AG04449 (cell line): Measurements from ENCODE around the gene BMF.

ENCODE experiments used
- CTCF ChIA-PET: fragments of 350-600 bp; formaldehyde crosslinking; extraction: SDS; loops from one replicate; lab custom pipeline; 2021; ENCODE audit warnings: antibody characterized with exemption; lab: Yijun Ruan, JAX
- POLR2A ChIA-PET: fragments of 400-600, 350-600 bp; formaldehyde crosslinking; extraction: SDS; loops from one replicate; lab custom pipeline; 2020; ENCODE audit warnings: antibody characterized with exemption, inconsistent platforms; lab: Yijun Ruan, JAX
- DNase-seq: peaks from one replicate; pipeline ENCODE4 v3.0.0-alpha.2; 2010; ENCODE audit warnings: low read depth, low spot score
- H3K4me3 ChIP-seq: 2 replicates; pipeline ENCODE4 v1.5.1; 2011; ENCODE audit warnings: low read depth, mild to moderate bottlenecking, control low read depth, low read length
- CTCF ChIP-seq: IDR thresholded peaks from one replicate; pipeline ENCODE4 v1.5.1; 2011; ENCODE audit warnings: mild to moderate bottlenecking, moderate library complexity, low read length, control low read depth, inconsistent platforms; ENCODE audit not compliant: insufficient read depth; ENCODE audit errors: missing control alignments

The BMF gene

GRCh38 chr15:40072216-40072990, 36.3 kb downstream of the BMF start:
- POLR2A ChIA-PET: no interaction called here
- no peak for DNase-seq

GRCh38 chr15:40070608-40071218, 38.0 kb downstream of the BMF start:
- DNase-seq: no peak
- ChIA-PET CTCF (interaction anchor here (0.8 to 1.5 kb wide), 4 partner anchors 9 to 34 kb away, joined by 3 read pairs; no protein-coding TSS in a partner anchor), POLR2A (no interaction called here)
- no peak for TF ChIP-seq CTCF
- no peak overlapping the region for H3K4me3 ChIP-seq

More at GRCh38 chr15:40072216-40072990, 36.3 kb downstream of the BMF start:
- TF ChIP-seq CTCF: no peak
- H3K4me3 ChIP-seq: no peak overlapping the region
- CTCF ChIA-PET: interaction anchor here (1.1 to 1.8 kb wide), 3 partner anchors 31 to 37 kb away, joined by 3 to 6 read pairs (median 4); partner anchors contain the start of gene BMF

GRCh38 chr15:40070166-40070557, 38.5 kb downstream of the BMF start:
- H3K4me3 ChIP-seq: no peak overlapping the region
- no peak for TF ChIP-seq CTCF
- POLR2A ChIA-PET: no interaction called here
- no peak for DNase-seq
- CTCF ChIA-PET: interaction anchor here (0.8 to 1.5 kb wide), 4 partner anchors 9 to 35 kb away, joined by 3 read pairs; no protein-coding TSS in a partner anchor

- no peak overlapping the region for H3K4me3 ChIP-seq
- DNase-seq: no peak
- no peak for TF ChIP-seq CTCF
- CTCF ChIA-PET: interaction anchor here (1.0 to 1.5 kb wide), 3 partner anchors 8 to 35 kb away, joined by 3 read pairs; no protein-coding TSS in a partner anchor
- POLR2A ChIA-PET: no interaction called here
These were observed 39.2 kb downstream of the BMF start for GRCh38 chr15:40069178-40070165.

GRCh38 chr15:40067921-40068624, 40.6 kb downstream of the BMF start:
- no peak for TF ChIP-seq CTCF
- CTCF ChIA-PET: no interaction called here
- POLR2A ChIA-PET: no interaction called here
- no peak overlapping the region for H3K4me3 ChIP-seq
- DNase-seq: no peak
